Loucy (cell line): ENCODE measurements around the gene LMTK3.

Experiments
- CTCF ChIP-seq: fragments of 200-600 bp; sonication (generic); conservative IDR thresholded peaks from 2 replicates; pipeline ENCODE4 v1.5.1; 2014; ENCODE audit warnings: mild to moderate bottlenecking, antibody characterized with exemption, low read length
- EZH2phosphoT487 ChIP-seq: fragments of 200-600 bp; IDR thresholded peaks from 2 replicates; pipeline ENCODE4 v1.6.1; 2018; ENCODE audit warnings: antibody characterized with exemption, mild to moderate bottlenecking, moderate library complexity, borderline replicate concordance

- no peak for TF ChIP-seq CTCF
- no peak for TF ChIP-seq EZH2phosphoT487
These were observed 59.1 kb downstream of the LMTK3 start for GRCh38 chr19:48452289-48453190.
